HepG2 (cell line): ENCODE results near the gene CHDH. TPM values are rescaled to one million over a fixed set of nuclear protein-coding genes. Genes with fewer than 3 reads are reported as not detected.

Experiments used
- ARID2 ChIP-seq: sonication (generic); formaldehyde crosslinking; IDR thresholded peaks from 2 replicates; pipeline ENCODE4 v1.8.1; 2022; ENCODE audit warnings: mild to moderate bottlenecking, missing genetic modification reagents, borderline replicate concordance
- ATAD3A ChIP-seq: sonication (generic); formaldehyde crosslinking; IDR thresholded peaks from 2 replicates; pipeline ENCODE4 v1.4.0; 2020; ENCODE audit warnings: missing genetic modification reagents
- CAMTA2 ChIP-seq: sonication (generic); formaldehyde crosslinking; IDR thresholded peaks from 2 replicates; pipeline ENCODE4 v1.4.0; 2020; ENCODE audit warnings: mild to moderate bottlenecking, missing genetic modification reagents, borderline replicate concordance
- CHCHD3 ChIP-seq: sonication (generic); formaldehyde crosslinking; IDR thresholded peaks from 2 replicates; pipeline ENCODE4 v1.8.0; 2022; ENCODE audit warnings: mild to moderate bottlenecking, missing genetic modification reagents, moderate library complexity
- EEA1 ChIP-seq: sonication (generic); formaldehyde crosslinking; IDR thresholded peaks from 2 replicates; pipeline ENCODE4 v1.5.1; 2020; ENCODE audit warnings: mild to moderate bottlenecking, missing genetic modification reagents, borderline replicate concordance
- EED ChIP-seq: sonication (generic); formaldehyde crosslinking; IDR thresholded peaks from 2 replicates; pipeline ENCODE4 v1.5.0; 2020; ENCODE audit warnings: mild to moderate bottlenecking, missing genetic modification reagents
- HNRNPK ChIP-seq: fragments of 200-400 bp; formaldehyde crosslinking; IDR thresholded peaks from 2 replicates; pipeline ENCODE4 v1.6.1; 2018; ENCODE audit warnings: low read length, low read depth, moderate library complexity, mild to moderate bottlenecking; ENCODE audit not compliant: poor library complexity, severe bottlenecking
- KDM1A ChIP-seq: IDR thresholded peaks from 2 replicates; pipeline ENCODE4 v1.6.1; 2016; ENCODE audit warnings: missing compliant biosample characterization
- MAFG ChIP-seq: sonication (generic); formaldehyde crosslinking; IDR thresholded peaks from 2 replicates; pipeline ENCODE4 v1.5.1; 2020; ENCODE audit warnings: mild to moderate bottlenecking, missing genetic modification reagents
- MAFK ChIP-seq, 2 experiments: IDR thresholded peaks in 1 of 2; conservative IDR thresholded peaks in 1 of 2; 2 replicates each; pipeline ENCODE4 v1.6.1; 2011; ENCODE audit warnings: improper control_type of control experiment in 2 of 2, low read length in 2 of 2
- MTA3 ChIP-seq: sonication (generic); formaldehyde crosslinking; IDR thresholded peaks from 2 replicates; pipeline ENCODE4 v1.4.0; 2020; ENCODE audit warnings: missing genetic modification reagents
- MTF1 ChIP-seq: sonication (generic); formaldehyde crosslinking; IDR thresholded peaks from 2 replicates; pipeline ENCODE4 v1.5.0; 2020; ENCODE audit warnings: missing genetic modification reagents
- POLR2AphosphoS5 ChIP-seq: IDR thresholded peaks from 2 replicates; pipeline ENCODE4 v1.6.1; 2012; ENCODE audit warnings: low read depth, low read length
- RBFOX2 ChIP-seq: fragments of 200-400 bp; formaldehyde crosslinking; IDR thresholded peaks from 2 replicates; pipeline ENCODE4 v1.6.1; 2017; ENCODE audit warnings: low read depth, mild to moderate bottlenecking, low read length
- SMAD9 ChIP-seq: sonication (generic); formaldehyde crosslinking; IDR thresholded peaks from 2 replicates; pipeline ENCODE4 v1.5.1; 2020; ENCODE audit warnings: mild to moderate bottlenecking, missing genetic modification reagents
- TGIF2 ChIP-seq: IDR thresholded peaks from 2 replicates; pipeline ENCODE4 v1.6.1; 2016; ENCODE audit warnings: control low read depth, missing compliant biosample characterization
- ZNF251 ChIP-seq: sonication (generic); formaldehyde crosslinking; IDR thresholded peaks from 2 replicates; pipeline ENCODE4 v1.9.0; 2021; ENCODE audit warnings: mild to moderate bottlenecking, missing genetic modification reagents
- ZNF354B ChIP-seq: sonication (generic); formaldehyde crosslinking; IDR thresholded peaks from 2 replicates; pipeline ENCODE4 v1.8.0; 2022; ENCODE audit warnings: mild to moderate bottlenecking, missing genetic modification reagents
- ZNF496 ChIP-seq: sonication (generic); formaldehyde crosslinking; IDR thresholded peaks from 2 replicates; pipeline ENCODE4 v1.8.1; 2023; ENCODE audit warnings: mild to moderate bottlenecking, moderate library complexity, missing genetic modification reagents; ENCODE audit not compliant: insufficient replicate concordance
- ZNF563 ChIP-seq: sonication (generic); formaldehyde crosslinking; IDR thresholded peaks from 2 replicates; pipeline ENCODE4 v1.8.0; 2022; ENCODE audit warnings: mild to moderate bottlenecking, moderate library complexity, missing genetic modification reagents
- ZNF709 ChIP-seq: sonication (generic); formaldehyde crosslinking; IDR thresholded peaks from 2 replicates; pipeline ENCODE4 v1.5.0; 2020; ENCODE audit warnings: mild to moderate bottlenecking, missing genetic modification reagents
- ZNF780A ChIP-seq: sonication (generic); formaldehyde crosslinking; IDR thresholded peaks from 2 replicates; pipeline ENCODE4 v1.8.0; 2022; ENCODE audit warnings: mild to moderate bottlenecking, missing genetic modification reagents, moderate library complexity
- ZNF782 ChIP-seq: sonication (generic); formaldehyde crosslinking; IDR thresholded peaks from 2 replicates; pipeline ENCODE4 v1.4.0; 2020; ENCODE audit warnings: missing genetic modification reagents, mild to moderate bottlenecking, borderline replicate concordance
- ZNF883 ChIP-seq: sonication (generic); formaldehyde crosslinking; IDR thresholded peaks from 2 replicates; pipeline ENCODE4 v1.5.1; 2020; ENCODE audit warnings: mild to moderate bottlenecking, missing genetic modification reagents; ENCODE audit errors: not compliant biosample characterization
- polyA plus RNA-seq, 8 experiments: library from polyadenylated mRNA; depleted of rRNA in 3 of 8; stranded (reverse) in 7 of 8; unstranded in 1 of 8; fragments of >200 nt; fragmentation: Illumina TruSeq in 4 of 8; extraction: Trizol in 4 of 8; gene quantifications; 2 replicates each; pipeline versions ENCODE4 v1.2.1 to v1.2.3, GENCODE V29; 2011 to 2016; ENCODE audit warnings: low read depth in 4 of 8, missing spikeins in 1 of 8, mixed read lengths in 1 of 8; ENCODE audit not compliant: insufficient read depth in 1 of 8
- total RNA-seq, 5 experiments: library from RNA; depleted of rRNA; stranded (reverse); fragments of >200 nt; fragmentation: Illumina TruSeq; extraction: Trizol; gene quantifications; 2 replicates each; pipeline ENCODE4 v1.2.3, GENCODE V29; 2016; ENCODE audit warnings: low read depth in 1 of 5
- TF ChIP-seq, protein P1 (sequence below): fragments of 450-650 bp; IDR thresholded peaks from 2 replicates; pipeline ENCODE4 v1.6.1; 2017; ENCODE audit warnings: mild to moderate bottlenecking
- TF ChIP-seq, protein P2 (sequence below): sonication (generic); formaldehyde crosslinking; conservative IDR thresholded peaks from 2 replicates; pipeline ENCODE4 v1.4.0; 2020; ENCODE audit warnings: missing genetic modification reagents
- TF ChIP-seq, protein P3 (sequence below): sonication (generic); formaldehyde crosslinking; IDR thresholded peaks from 2 replicates; pipeline ENCODE4 v1.4.0; 2020; ENCODE audit warnings: missing genetic modification reagents, low read depth, mild to moderate bottlenecking, borderline replicate concordance

CHDH gene
- total and polyA plus RNA-seq, 2 of the 13 experiments (the other 11 are each of a cell fraction or from before 2014, with no cell fraction given) = 28.1 to 48.9 TPM

DNA sequence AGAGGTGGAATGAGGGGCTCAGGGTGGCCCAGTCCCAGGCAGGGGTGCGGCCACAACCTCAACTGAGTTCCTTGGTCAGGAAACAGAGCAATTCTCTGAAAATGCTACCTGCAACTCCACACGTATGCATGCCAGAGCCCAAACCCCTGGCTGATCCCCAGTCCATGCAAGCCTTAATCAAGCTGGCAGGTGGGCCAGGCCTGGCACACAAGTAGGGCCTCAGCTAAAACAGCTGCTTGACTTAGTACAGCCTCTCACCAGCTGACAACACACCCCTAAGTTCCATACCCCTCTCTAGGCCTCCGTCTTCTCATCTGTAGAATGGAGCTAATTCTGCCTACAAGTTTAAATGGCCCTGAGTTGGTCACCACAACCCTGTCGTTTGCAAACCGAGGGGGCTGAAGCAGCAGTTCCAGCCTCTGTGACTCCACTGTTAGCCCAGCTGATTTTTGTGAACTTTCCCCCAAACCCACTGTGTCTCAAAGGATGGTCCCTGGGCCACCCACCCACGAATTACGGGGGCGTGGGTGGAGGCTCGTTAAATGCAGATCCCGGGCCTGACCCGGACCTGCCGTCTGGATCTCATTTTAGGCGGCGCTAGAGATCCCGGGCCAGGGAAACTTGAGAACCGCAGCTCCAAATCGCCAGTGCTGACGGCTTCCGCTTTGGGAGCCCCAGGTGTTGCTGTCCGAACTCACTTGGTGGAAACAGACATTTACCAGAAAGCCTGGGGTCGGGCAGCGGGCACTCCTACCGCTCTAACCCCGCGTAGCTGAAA is 927 bp downstream of the CHDH start (continued):
- TF ChIP-seq, protein P1, sequence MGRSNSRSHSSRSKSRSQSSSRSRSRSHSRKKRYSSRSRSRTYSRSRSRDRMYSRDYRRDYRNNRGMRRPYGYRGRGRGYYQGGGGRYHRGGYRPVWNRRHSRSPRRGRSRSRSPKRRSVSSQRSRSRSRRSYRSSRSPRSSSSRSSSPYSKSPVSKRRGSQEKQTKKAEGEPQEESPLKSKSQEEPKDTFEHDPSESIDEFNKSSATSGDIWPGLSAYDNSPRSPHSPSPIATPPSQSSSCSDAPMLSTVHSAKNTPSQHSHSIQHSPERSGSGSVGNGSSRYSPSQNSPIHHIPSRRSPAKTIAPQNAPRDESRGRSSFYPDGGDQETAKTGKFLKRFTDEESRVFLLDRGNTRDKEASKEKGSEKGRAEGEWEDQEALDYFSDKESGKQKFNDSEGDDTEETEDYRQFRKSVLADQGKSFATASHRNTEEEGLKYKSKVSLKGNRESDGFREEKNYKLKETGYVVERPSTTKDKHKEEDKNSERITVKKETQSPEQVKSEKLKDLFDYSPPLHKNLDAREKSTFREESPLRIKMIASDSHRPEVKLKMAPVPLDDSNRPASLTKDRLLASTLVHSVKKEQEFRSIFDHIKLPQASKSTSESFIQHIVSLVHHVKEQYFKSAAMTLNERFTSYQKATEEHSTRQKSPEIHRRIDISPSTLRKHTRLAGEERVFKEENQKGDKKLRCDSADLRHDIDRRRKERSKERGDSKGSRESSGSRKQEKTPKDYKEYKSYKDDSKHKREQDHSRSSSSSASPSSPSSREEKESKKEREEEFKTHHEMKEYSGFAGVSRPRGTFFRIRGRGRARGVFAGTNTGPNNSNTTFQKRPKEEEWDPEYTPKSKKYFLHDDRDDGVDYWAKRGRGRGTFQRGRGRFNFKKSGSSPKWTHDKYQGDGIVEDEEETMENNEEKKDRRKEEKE = no peak
- TF ChIP-seq HNRNPK = no peak
- TF ChIP-seq RBFOX2 = no peak
- TF ChIP-seq ZNF780A (CRISPR knock-in tag) = no peak
- TF ChIP-seq, protein P2, sequence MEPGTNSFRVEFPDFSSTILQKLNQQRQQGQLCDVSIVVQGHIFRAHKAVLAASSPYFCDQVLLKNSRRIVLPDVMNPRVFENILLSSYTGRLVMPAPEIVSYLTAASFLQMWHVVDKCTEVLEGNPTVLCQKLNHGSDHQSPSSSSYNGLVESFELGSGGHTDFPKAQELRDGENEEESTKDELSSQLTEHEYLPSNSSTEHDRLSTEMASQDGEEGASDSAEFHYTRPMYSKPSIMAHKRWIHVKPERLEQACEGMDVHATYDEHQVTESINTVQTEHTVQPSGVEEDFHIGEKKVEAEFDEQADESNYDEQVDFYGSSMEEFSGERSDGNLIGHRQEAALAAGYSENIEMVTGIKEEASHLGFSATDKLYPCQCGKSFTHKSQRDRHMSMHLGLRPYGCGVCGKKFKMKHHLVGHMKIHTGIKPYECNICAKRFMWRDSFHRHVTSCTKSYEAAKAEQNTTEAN (CRISPR knock-in tag) = no peak
- 0 out of 2 replicates have a peak, but pooled peaks have one; percentile 81 for TF ChIP-seq SMAD9 (CRISPR knock-in tag)
- no peak for TF ChIP-seq ZNF354B (CRISPR knock-in tag)
- no peak for TF ChIP-seq CAMTA2
- TF ChIP-seq MAFG = no peak
- no peak for TF ChIP-seq MAFK (conservative IDR thresholded peaks at IDR 0.05 in 1 of 2, IDR thresholded peaks at IDR 0.05 in 1 of 2; ENCODE audit: low read length in 2 of 2)
- no peak for TF ChIP-seq MTF1
- TF ChIP-seq EED (CRISPR knock-in tag) = no peak
- no peak; the same call in 1 of the 2 replicates for TF ChIP-seq ZNF709
- peak; percentile 45; the same call in 1 of the 2 replicates for TF ChIP-seq ZNF563 (CRISPR knock-in tag)
- no peak for TF ChIP-seq MTA3 (CRISPR knock-in tag)
- no peak for TF ChIP-seq EEA1
- TF ChIP-seq ZNF782 = no peak
- no peak for TF ChIP-seq ARID2
- no peak for TF ChIP-seq ZNF883 (CRISPR knock-in tag)
- no peak for TF ChIP-seq ZNF251 (CRISPR knock-in tag)
- no peak for TF ChIP-seq POLR2AphosphoS5
- TF ChIP-seq, protein P3, sequence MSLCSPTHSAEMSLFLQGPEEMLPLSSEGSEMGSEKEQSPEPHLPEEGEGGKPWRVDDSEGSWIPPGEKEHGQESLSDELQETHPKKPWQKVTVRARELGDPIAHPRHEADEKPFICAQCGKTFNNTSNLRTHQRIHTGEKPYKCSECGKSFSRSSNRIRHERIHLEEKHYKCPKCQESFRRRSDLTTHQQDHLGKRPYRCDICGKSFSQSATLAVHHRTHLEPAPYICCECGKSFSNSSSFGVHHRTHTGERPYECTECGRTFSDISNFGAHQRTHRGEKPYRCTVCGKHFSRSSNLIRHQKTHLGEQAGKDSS = no peak
- no peak for TF ChIP-seq CHCHD3 (CRISPR knock-in tag)
- no peak for TF ChIP-seq TGIF2 (CRISPR knock-in tag)
- no peak for TF ChIP-seq ATAD3A (CRISPR knock-in tag)
- no peak for TF ChIP-seq ZNF496 (CRISPR knock-in tag)
- no peak for TF ChIP-seq KDM1A
